ENCODE results near the gene WBP4. TPM values are rescaled to one million over a fixed set of nuclear protein-coding genes. Genes with fewer than 3 reads are reported as not detected.

Gene WBP4
- total RNA-seq (2011; cell fraction: chromatin; rRNA removed; ENCODE audit: low replicate concordance), result 1.9 and 5.9 TPM in 2 replicates
- 1.5 and 1.6 TPM in 2 replicates for total RNA-seq (2011; cell fraction: nucleolus; rRNA removed)
- total RNA-seq (2011; cell fraction: nucleoplasm; rRNA removed), result 2.6 and 4.3 TPM in 2 replicates
- 6.4 and 6.9 TPM in 2 replicates for total RNA-seq (2014; rRNA removed)
- total RNA-seq (2014; rRNA removed; fragmentation: Illumina TruSeq; extraction: Trizol), result 8.8 and 10.0 TPM in 2 replicates
- 8.3 and 8.4 TPM in 2 replicates for total RNA-seq (2015; rRNA removed; fragmentation: Illumina TruSeq; extraction: Trizol)
- total RNA-seq (2021), result 4.2 and 5.6 TPM in 2 replicates
- polyA plus RNA-seq (2011; rRNA removed), result 4.7 and 7.9 TPM in 2 replicates
- 0.70 and 1.5 TPM in 2 replicates for polyA plus RNA-seq (2011; cell fraction: cytosol; rRNA removed)
- 2.5 and 3.2 TPM in 2 replicates for polyA plus RNA-seq (2011; cell fraction: nucleus; rRNA removed)
- 6.2 and 6.7 TPM in 2 replicates for polyA plus RNA-seq (2012)
- polyA plus RNA-seq (2014; fragmentation: Illumina TruSeq; extraction: Trizol), result 11.3 and 12.2 TPM in 2 replicates
- polyA plus RNA-seq (2014; fragmentation: Nextera tagmentation; extraction: Ambion mirVana), result 1 to 10 TPM; 5.5 to 6.1 TPM
- 10.0 and 11.2 TPM in 2 replicates for polyA plus RNA-seq (2014; rRNA removed)
- 3.2 and 3.5 TPM in 2 replicates for polyA minus RNA-seq (2011; rRNA and poly(A)+ RNA removed)
- 1.9 and 2.6 TPM in 2 replicates for polyA minus RNA-seq (2011; cell fraction: cytosol; rRNA and poly(A)+ RNA removed)
- polyA minus RNA-seq (2011; cell fraction: nucleus; rRNA and poly(A)+ RNA removed), result 2.4 and 4.1 TPM in 2 replicates
- percentile 71 among the genes with signal in this experiment for Bru-seq, nascent RNA
- BruChase-seq, experiment 1, labeled RNA remaining after a 2-hour chase, result percentile 78 among the genes with signal in this experiment
- percentile 78 among the genes with signal in this experiment for BruChase-seq, experiment 2, labeled RNA remaining after a 6-hour chase
- long read RNA-seq, experiment 1, transcript WBP4-201 (10 exons, 2,623 nt), result major isoform, 21 of 38 reads
- long read RNA-seq, experiment 1, partial matches to known transcripts, result 16 of 38 reads
- long read RNA-seq, experiment 1, other reads (novel, unspliced or antisense), result 1 of 38 reads
- long read RNA-seq, experiment 2, partial matches to known transcripts, result 2 of 8 reads
- long read RNA-seq, experiment 2, other reads (novel, unspliced or antisense), result 3 of 8 reads
- long read RNA-seq, experiment 3, partial matches to known transcripts, result 5 of 8 reads
- long read RNA-seq, experiment 3, other reads (novel, unspliced or antisense), result 1 of 8 reads

GRCh38 chr13:41061075-41061913 is at the start of gene WBP4:
Gene WBP4 (plus strand): TSS chr13:41061509. CDS start chr13:41061674, 165 bp downstream.
- H3K9ac ChIP-seq (ENCODE audit: insufficient read depth in 1 of 2, low read depth in 2 of 2, low read length in 2 of 2), result peak within 1 kb of the TSS; percentile 94 to 98
- H3K4me2 ChIP-seq (ENCODE audit: insufficient read depth, low read length), result peak within 1 kb of the TSS; percentile 88
- BruUV-seq (replicated peaks), result TSS peak; percentile 59
- peaks cover 9 to 19% of the 10 kb centered on the region in 2 experiments; a peak in 3 of 5 replicates for H3K4me1 ChIP-seq (replicated peaks in 1 of 2; ENCODE audit: control insufficient read depth in 2 of 2, insufficient read depth in 2 of 2, low read length in 2 of 2)
- CTCF ChIA-PET (ENCODE audit: low intra/inter-chr PET ratio), result interaction anchor here (0.6 kb wide), 1 partner anchor 69 kb away, joined by 3 read pairs; no protein-coding TSS in a partner anchor
- DNase-seq (ENCODE audit: extremely low read depth in 1 of 4, low spot score in 3 of 4) (peak; percentile 71 to 92 (median 78)), FAIRE-seq (peak; percentile 73), ATAC-seq (peak; percentile 83)
- H3K4me3 ChIP-seq, result peak within 1 kb of the TSS; percentile 60
- POLR2A ChIA-PET, result interaction anchor here (0.6 to 1.7 kb wide), 8 partner anchors 20 to 417 kb away, joined by 3 to 6 read pairs (median 3); no protein-coding TSS in a partner anchor
- no peaks in the 10 kb centered on the region for H4K20me1 ChIP-seq (replicated peaks; ENCODE audit: control insufficient read depth, insufficient read depth, low read length)
- H3K79me2 ChIP-seq (ENCODE audit: control insufficient read depth, insufficient read depth, low read length), result peaks cover 77% of the 10 kb centered on the region
- peaks cover 23% of the 10 kb centered on the region; the same call in 2 of the 3 replicates for H3K36me3 ChIP-seq (ENCODE audit: control insufficient read depth, insufficient read depth, low read length)
- 0% methylated on average over 44 of the region's 71 CpGs for WGBS (ENCODE audit: insufficient coverage, low coverage, missing lambda C conversion rate)
- intact Hi-C loops (cut with micrococcal nuclease), result loop anchor here (5.0 kb wide), 4 partner anchors 44 to 251 kb away; partner anchors contain the start of genes ELF1, KBTBD6, KBTBD7 and NAA16
- H3K27ac ChIP-seq (ENCODE audit: extremely low read depth, low read depth, low read length), result peak within 1 kb of the TSS; percentile 96
- in situ Hi-C loops (cut with MboI), result loop anchor here (25.0 kb wide), 1 partner anchor 274 kb away; the partner anchor contains the start of gene SLC25A15
- no peaks in the 10 kb centered on the region for H3K27me3 ChIP-seq (ENCODE audit: control insufficient read depth in 2 of 2, insufficient read depth in 2 of 2, low read length in 2 of 2)
- no peaks in the 10 kb centered on the region for H3K9me3 ChIP-seq (replicated peaks; ENCODE audit: control insufficient read depth, insufficient read depth, low read depth, low read length)
- H2AFZ ChIP-seq (ENCODE audit: low read depth, low read length), result peak within 1 kb of the TSS; percentile 99
- H3K9me1 ChIP-seq (ENCODE audit: control insufficient read depth, insufficient read depth, low read length), result no peaks in the 10 kb centered on the region
- TF ChIP-seq PKNOX1 (IDR thresholded peaks at IDR 0.05) (peak; percentile 69), GTF2A2 (tag; IDR thresholded peaks at IDR 0.05) (no peak), ZNF23 (CRISPR knock-in tag; IDR thresholded peaks at IDR 0.05) (no peak), E2F8 (IDR thresholded peaks at IDR 0.05; ENCODE audit: low read depth, partially characterized antibody) (peak; percentile 31), ZNF347 (CRISPR knock-in tag; IDR thresholded peaks at IDR 0.05; ENCODE audit: low read depth) (no peak), ZNF668 (CRISPR knock-in tag; IDR thresholded peaks at IDR 0.05) (no peak), POLR2G (IDR thresholded peaks at IDR 0.05; ENCODE audit: low read depth, low read length) (peak; percentile 78), ZNF586 (CRISPR knock-in tag; conservative IDR thresholded peaks at IDR 0.05) (no peak), CREBBP (IDR thresholded peaks at IDR 0.05; ENCODE audit: low read depth, low read length) (no peak)
- TF ChIP-seq, protein P1, sequence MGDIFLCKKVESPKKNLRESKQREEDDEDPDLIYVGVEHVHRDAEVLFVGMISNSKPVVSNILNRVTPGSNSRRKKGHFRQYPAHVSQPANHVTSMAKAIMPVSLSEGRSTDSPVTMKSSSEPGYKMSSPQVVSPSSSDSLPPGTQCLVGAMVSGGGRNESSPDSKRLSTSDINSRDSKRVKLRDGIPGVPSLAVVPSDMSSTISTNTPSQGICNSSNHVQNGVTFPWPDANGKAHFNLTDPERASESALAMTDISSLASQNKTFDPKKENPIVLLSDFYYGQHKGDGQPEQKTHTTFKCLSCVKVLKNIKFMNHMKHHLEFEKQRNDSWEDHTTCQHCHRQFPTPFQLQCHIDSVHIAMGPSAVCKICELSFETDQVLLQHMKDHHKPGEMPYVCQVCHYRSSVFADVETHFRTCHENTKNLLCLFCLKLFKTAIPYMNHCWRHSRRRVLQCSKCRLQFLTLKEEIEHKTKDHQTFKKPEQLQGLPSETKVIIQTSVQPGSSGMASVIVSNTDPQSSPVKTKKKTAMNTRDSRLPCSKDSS (IDR thresholded peaks at IDR 0.05; ENCODE audit: low read depth, partially characterized antibody), result no peak

Data from K562 (cell line).